Naive thymus-derived CD8-positive, alpha-beta T cell (primary cell): ENCODE results near the gene SLC25A30. TPM values are rescaled to one million over a fixed set of nuclear protein-coding genes. Genes with fewer than 3 reads are reported as not detected.

Experiments used
- ATAC-seq, 2 donors: fragments of 150-1000 bp; cut with Tn5 transposase in 1 of 2; sonication (Bioruptor Pico), chemical (Tn5 transposase) in 1 of 2; 1 replicate in 1 of 2; 2 replicates in 1 of 2; pipeline ENCODE4 v1.10.0; 2021; ENCODE audit warnings: mild to moderate bottlenecking in 2 of 2, moderate library complexity in 2 of 2
- POLR2A ChIA-PET: fragments of 350-600 bp; sonication (Branson Sonifier 250); formaldehyde crosslinking; loops from one replicate; lab custom pipeline; 2021; ENCODE audit warnings: antibody characterized with exemption; lab: Charles Lee
- DNase-seq, 10 donors: peaks; one replicate each; pipeline versions ENCODE4 v3.0.0 to v3.0.0-alpha.2; 2020 to 2022
- H3K27ac Mint-ChIP-seq, 10 donors: one replicate each; pipeline ENCODE4 v1.8.0; 2020 to 2022; ENCODE audit warnings: mild to moderate bottlenecking in 10 of 10, mixed read lengths in 10 of 10, moderate library complexity in 4 of 10, inconsistent platforms in 1 of 10
- H3K27me3 Mint-ChIP-seq, 5 donors: one replicate each; pipeline ENCODE4 v1.8.0; 2021 to 2022; ENCODE audit warnings: mixed read lengths in 5 of 5
- H3K36me3 Mint-ChIP-seq, 3 donors: one replicate each; pipeline ENCODE4 v1.8.0; 2020 to 2022; ENCODE audit warnings: mixed read lengths in 3 of 3, mild to moderate bottlenecking in 2 of 3, inconsistent platforms in 1 of 3
- H3K4me1 Mint-ChIP-seq, 4 donors: one replicate each; pipeline ENCODE4 v1.8.0; 2021 to 2022; ENCODE audit warnings: mixed read lengths in 4 of 4
- H3K4me3 Mint-ChIP-seq, 10 donors: one replicate each; pipeline ENCODE4 v1.8.0; 2020 to 2022; ENCODE audit warnings: mild to moderate bottlenecking in 10 of 10, mixed read lengths in 10 of 10, moderate library complexity in 6 of 10, inconsistent platforms in 1 of 10
- H3K9me3 Mint-ChIP-seq, 9 donors: one replicate each; pipeline ENCODE4 v1.8.0; 2020 to 2022; ENCODE audit warnings: mixed read lengths in 9 of 9, mild to moderate bottlenecking in 3 of 9, inconsistent platforms in 1 of 9, moderate library complexity in 1 of 9
- polyA plus RNA-seq, 3 donors: library from polyadenylated mRNA; unstranded; fragments of 300-500 nt; fragmentation: Illumina TruSeq; gene quantifications; one replicate each; pipeline ENCODE4 v1.2.3, GENCODE V29; 2021
- total RNA-seq, 8 experiments: library from RNA in 2 of 8; stranded (reverse) in 2 of 8; gene quantifications; one replicate each; pipeline ENCODE4 v1.2.3 and lab custom pipeline; 2021 to 2026

The SLC25A30 gene, protein sequence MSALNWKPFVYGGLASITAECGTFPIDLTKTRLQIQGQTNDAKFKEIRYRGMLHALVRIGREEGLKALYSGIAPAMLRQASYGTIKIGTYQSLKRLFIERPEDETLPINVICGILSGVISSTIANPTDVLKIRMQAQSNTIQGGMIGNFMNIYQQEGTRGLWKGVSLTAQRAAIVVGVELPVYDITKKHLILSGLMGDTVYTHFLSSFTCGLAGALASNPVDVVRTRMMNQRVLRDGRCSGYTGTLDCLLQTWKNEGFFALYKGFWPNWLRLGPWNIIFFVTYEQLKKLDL
- total RNA-seq (10 to 100 TPM; 22.0 to 25.8 TPM), polyA plus RNA-seq (1 to 10 TPM; 1.2 to 1.9 (median 1.8) TPM), total RNA-seq (lab: John Stamatoyannopoulos, UW) (20.5 to 39.3 (median 31.2) reads per million in 6 experiments)

- Mint-ChIP-seq H3K9me3 (no peaks in the 10 kb centered on the region), H3K36me3 (peaks cover 0 to 2% (median 0%) of the 10 kb centered on the region in 3 donors), H3K4me3 (peak within 1 kb of the TSS; percentile 91 to 99 (median 98)), H3K27me3 (no peaks in the 10 kb centered on the region), H3K27ac (peak within 1 kb of the TSS; percentile 90 to 98 (median 96)), H3K4me1 (peaks cover 15 to 35% (median 25%) of the 10 kb centered on the region in 4 donors)
- POLR2A ChIA-PET = interaction anchor here (0.6 to 4.0 kb wide), 12 partner anchors 11 to 298 kb away, joined by 3 to 43 read pairs (median 5); partner anchors contain the start of genes COG3, GTF2F2 and TPT1
- ATAC-seq (peak; percentile 89), DNase-seq (peak; percentile 87 to 95 (median 90))
Observed at GRCh38 chr13:45417790-45418534, at the start of gene SLC25A30. Gene SLC25A30, minus strand, starts transcription at chr13:45418373. Its CDS starts 6,948 bp downstream, at chr13:45411425.

- peaks cover 21 to 70% (median 64%) of the 10 kb centered on the region in 4 donors for H3K4me1 Mint-ChIP-seq
- no peaks in the 10 kb centered on the region for H3K9me3 Mint-ChIP-seq
- peak overlapping the region; percentile 71 to 97 (median 91) for H3K4me3 Mint-ChIP-seq
- peak overlapping the region; percentile 57 to 98 (median 94) for H3K27ac Mint-ChIP-seq
- POLR2A ChIA-PET = no interaction called here
- H3K36me3 Mint-ChIP-seq = peaks cover 0 to 4% (median 0%) of the 10 kb centered on the region in 3 donors
- H3K27me3 Mint-ChIP-seq = no peaks in the 10 kb centered on the region
- DNase-seq = no peak
- ATAC-seq = no peak
Observed at GRCh38 chr13:45466359-45466758, 48.2 kb upstream of the SLC25A30 start.

GRCh38 chr13:45464687-45465453 is 46.7 kb upstream of the SLC25A30 start, which contains the start of gene COG3:
Gene COG3, plus strand, starts transcription at chr13:45464939. Its CDS starts 98 bp downstream, at chr13:45465037.
- Mint-ChIP-seq H3K27me3 (no peaks in the 10 kb centered on the region), H3K27ac (peak within 1 kb of the TSS; percentile 87 to 98 (median 96)), H3K4me1 (peaks cover 20 to 58% (median 53%) of the 10 kb centered on the region in 4 donors), H3K4me3 (peak within 1 kb of the TSS; percentile 89 to 97 (median 92)), H3K36me3 (peaks cover 0 to 3% (median 0%) of the 10 kb centered on the region in 3 donors), H3K9me3 (no peaks in the 10 kb centered on the region)
- ATAC-seq = peak; percentile 89 to 94
- POLR2A ChIA-PET = interaction anchor here (0.6 to 4.2 kb wide), 10 partner anchors 9 to 587 kb away, joined by 3 to 43 read pairs (median 6); partner anchors contain the start of genes GTF2F2, SLC25A30, TPT1 and ZC3H13
- DNase-seq = peak; percentile 88 to 98 (median 94)

DNA sequence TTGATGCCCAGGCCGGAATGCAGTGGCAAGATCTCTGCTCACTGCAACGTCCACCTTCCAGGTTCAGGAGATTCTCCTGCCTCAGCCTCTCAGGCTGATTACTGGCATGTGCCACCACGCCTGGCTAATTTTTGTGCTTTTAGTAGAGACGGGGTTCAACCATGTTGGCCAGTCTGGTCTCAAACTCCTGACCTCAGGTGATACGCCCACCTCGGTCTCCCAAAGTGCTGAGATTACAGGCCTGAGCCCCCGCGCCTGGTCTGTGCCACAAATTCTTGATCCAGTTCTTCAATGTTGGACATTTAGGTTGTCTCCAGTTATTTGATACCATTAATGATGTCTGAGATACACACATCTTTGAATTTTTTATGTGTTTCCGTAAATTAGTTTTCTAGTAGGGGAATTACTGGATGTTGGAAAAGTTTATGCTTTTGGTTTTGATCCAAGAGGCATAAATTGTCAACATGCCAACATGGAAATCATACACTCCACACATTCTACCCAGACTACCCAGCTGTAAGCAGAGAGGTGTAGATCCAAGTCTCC is 46.0 kb upstream of the SLC25A30 start:
- Mint-ChIP-seq H3K27ac (peak overlapping the region; percentile 87 to 98 (median 96)), H3K9me3 (peaks cover 0 to 3% (median 0%) of the 10 kb centered on the region in 9 donors), H3K4me3 (peak overlapping the region; percentile 89 to 97 (median 92)), H3K4me1 (peaks cover 20 to 53% (median 48%) of the 10 kb centered on the region in 4 donors), H3K27me3 (peaks cover 0 to 3% (median 0%) of the 10 kb centered on the region in 5 donors), H3K36me3 (peaks cover 0 to 4% (median 3%) of the 10 kb centered on the region in 3 donors)
- DNase-seq = no peak
- POLR2A ChIA-PET = interaction anchor here (0.6 to 4.2 kb wide), 6 partner anchors 10 to 588 kb away, joined by 3 to 43 read pairs (median 9); partner anchors contain the start of genes SLC25A30, TPT1 and ZC3H13
- no peak for ATAC-seq

- H3K9me3 Mint-ChIP-seq = peaks cover 0 to 12% (median 7%) of the 10 kb centered on the region in 9 donors
- H3K4me3 Mint-ChIP-seq = no peak overlapping the region
- H3K27ac Mint-ChIP-seq = no peak overlapping the region
- DNase-seq (no peak), ATAC-seq (no peak)
- POLR2A ChIA-PET = no interaction called here
- H3K36me3 Mint-ChIP-seq = peaks cover 0 to 13% (median 6%) of the 10 kb centered on the region in 3 donors
- peaks cover 0 to 8% (median 2%) of the 10 kb centered on the region in 5 donors for H3K27me3 Mint-ChIP-seq
- H3K4me1 Mint-ChIP-seq = peaks cover 0 to 6% (median 0%) of the 10 kb centered on the region in 4 donors
Observed at GRCh38 chr13:45456196-45456972, 38.2 kb upstream of the SLC25A30 start.

GRCh38 chr13:45454204-45454603 is 36.0 kb upstream of the SLC25A30 start:
- Mint-ChIP-seq H3K4me3 (no peak overlapping the region), H3K36me3 (peaks cover 0 to 9% (median 6%) of the 10 kb centered on the region in 3 donors), H3K27me3 (peaks cover 0 to 5% (median under 1%) of the 10 kb centered on the region in 5 donors), H3K4me1 (peaks cover 0 to 6% (median 0%) of the 10 kb centered on the region in 4 donors), H3K27ac (no peak overlapping the region), H3K9me3 (peaks cover 0 to 12% (median 6%) of the 10 kb centered on the region in 9 donors)
- no peak for DNase-seq
- POLR2A ChIA-PET = interaction anchor here (0.6 kb wide), 1 partner anchor 22 kb away, joined by 5 read pairs; no protein-coding TSS in a partner anchor
- ATAC-seq = no peak

GRCh38 chr13:45451282-45451681 is 33.1 kb upstream of the SLC25A30 start:
- H3K4me3 Mint-ChIP-seq = no peak overlapping the region
- H3K4me1 Mint-ChIP-seq = peaks cover 0 to 2% (median 0%) of the 10 kb centered on the region in 4 donors
- POLR2A ChIA-PET = interaction anchor here (0.6 kb wide), 1 partner anchor 9 kb away, joined by 4 read pairs; no protein-coding TSS in a partner anchor
- DNase-seq = no peak
- H3K36me3 Mint-ChIP-seq = peaks cover 0 to 2% (median 0%) of the 10 kb centered on the region in 3 donors
- peaks cover 0 to 8% (median 0%) of the 10 kb centered on the region in 5 donors for H3K27me3 Mint-ChIP-seq
- no peak overlapping the region for H3K27ac Mint-ChIP-seq
- H3K9me3 Mint-ChIP-seq = no peaks in the 10 kb centered on the region
- no peak for ATAC-seq

DNA sequence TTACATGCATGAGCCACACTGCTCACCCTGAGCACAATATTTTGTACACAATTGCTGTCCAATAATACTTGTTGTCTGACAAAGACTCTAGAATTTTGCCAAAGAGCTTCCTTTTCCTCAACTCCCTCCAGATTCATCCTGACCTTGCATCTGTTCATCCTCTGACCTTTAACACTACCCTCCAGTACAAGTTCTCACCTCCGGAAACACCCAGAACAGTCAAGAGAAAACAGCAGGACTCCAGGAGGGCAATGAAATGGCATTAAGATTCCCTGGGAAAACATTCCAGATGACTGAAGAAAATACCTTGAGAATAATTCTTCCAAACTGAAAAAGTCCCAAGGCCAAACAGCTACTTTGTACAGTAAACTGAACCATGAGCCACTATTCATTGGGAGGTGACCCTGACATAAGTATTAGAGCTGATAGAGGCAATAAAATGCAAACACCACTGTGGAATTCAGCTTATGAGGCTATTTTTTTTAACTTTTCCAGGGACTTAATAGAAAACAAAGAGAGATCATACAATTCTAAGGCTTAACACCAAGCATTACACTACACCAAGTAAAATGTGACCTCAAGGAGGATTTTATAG is 30.9 kb upstream of the SLC25A30 start:
- H3K36me3 Mint-ChIP-seq = no peaks in the 10 kb centered on the region
- DNase-seq (no peak), ATAC-seq (no peak)
- POLR2A ChIA-PET = no interaction called here
- H3K27ac Mint-ChIP-seq = no peak overlapping the region
- H3K4me1 Mint-ChIP-seq = peaks cover 0 to 2% (median 0%) of the 10 kb centered on the region in 4 donors
- no peaks in the 10 kb centered on the region for H3K9me3 Mint-ChIP-seq
- H3K4me3 Mint-ChIP-seq = no peak overlapping the region
- peaks cover 0 to 8% (median 0%) of the 10 kb centered on the region in 5 donors for H3K27me3 Mint-ChIP-seq

DNA sequence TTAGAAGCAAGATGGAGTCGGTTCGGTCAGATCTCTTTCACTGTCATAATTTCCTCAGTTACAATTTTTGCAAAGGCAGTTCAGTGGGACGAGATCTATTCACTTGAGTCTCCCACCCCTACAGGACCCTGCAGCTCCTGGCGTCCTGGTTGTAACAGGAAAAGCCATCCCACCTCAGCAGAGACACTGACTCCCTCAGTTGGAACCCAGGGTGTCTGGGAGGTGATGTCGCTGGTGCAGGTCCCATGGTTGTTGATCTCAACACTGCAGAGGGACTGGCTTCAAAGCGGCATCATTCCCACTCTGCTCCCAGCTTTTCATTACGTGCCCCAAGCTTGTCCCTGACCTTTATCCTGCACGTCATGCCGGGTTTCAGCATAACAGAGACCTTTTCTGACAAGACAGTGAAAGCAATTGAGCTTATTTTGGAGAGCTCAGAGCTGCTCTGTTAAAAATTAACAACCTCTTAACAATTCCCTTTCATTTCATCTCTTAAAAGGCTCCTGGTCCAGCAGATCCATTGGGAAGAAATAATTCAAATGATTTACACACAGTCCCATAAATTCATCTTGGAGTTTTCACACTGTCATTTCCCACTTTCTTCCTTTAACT is 29.0 kb upstream of the SLC25A30 start:
- peaks cover 0 to 8% (median 0%) of the 10 kb centered on the region in 5 donors for H3K27me3 Mint-ChIP-seq
- no peak overlapping the region for H3K27ac Mint-ChIP-seq
- DNase-seq = no peak
- H3K9me3 Mint-ChIP-seq = no peaks in the 10 kb centered on the region
- no peak for ATAC-seq
- no peak overlapping the region for H3K4me3 Mint-ChIP-seq
- no peaks in the 10 kb centered on the region for H3K36me3 Mint-ChIP-seq
- peaks cover under 1% of the 10 kb centered on the region in 4 donors for H3K4me1 Mint-ChIP-seq
- POLR2A ChIA-PET = interaction anchor here (0.6 to 1.0 kb wide), 2 partner anchors 29 to 118 kb away, joined by 3 read pairs; no protein-coding TSS in a partner anchor

DNA sequence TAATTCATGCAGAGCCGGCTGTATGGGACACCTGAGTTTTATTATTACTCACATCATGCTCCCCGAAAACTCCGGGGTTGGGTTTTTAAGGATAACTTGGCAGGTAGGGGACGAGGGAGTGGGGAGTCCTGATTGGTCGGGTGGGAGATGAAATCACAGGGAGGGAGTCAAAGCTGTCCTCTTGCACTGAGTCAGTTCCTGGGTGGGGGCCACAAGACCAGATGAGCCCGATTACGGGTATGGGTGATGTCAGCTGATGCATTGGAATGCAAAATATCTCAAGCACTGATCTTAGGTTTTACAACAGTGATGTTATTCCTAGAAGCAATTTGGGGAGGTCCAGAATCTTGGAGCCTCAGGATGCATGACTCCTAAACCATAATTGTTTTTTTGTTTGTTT is 28.0 kb upstream of the SLC25A30 start:
- Mint-ChIP-seq H3K4me1 (peaks cover 0 to 10% (median 7%) of the 10 kb centered on the region in 4 donors), H3K9me3 (no peaks in the 10 kb centered on the region), H3K27me3 (peaks cover 0 to 8% (median 0%) of the 10 kb centered on the region in 5 donors), H3K27ac (no peak overlapping the region), H3K36me3 (no peaks in the 10 kb centered on the region), H3K4me3 (no peak overlapping the region)
- POLR2A ChIA-PET = interaction anchor here (0.6 to 1.0 kb wide), 2 partner anchors 28 to 117 kb away, joined by 3 read pairs; no protein-coding TSS in a partner anchor
- DNase-seq (no peak), ATAC-seq (no peak)
